GM21526 (cell line): ENCODE results near the gene CAMK2D.

Experiments used
- ATAC-seq: cut with Tn5 transposase; IDR thresholded peaks from one replicate; pipeline ENCODE4 v1.9.1; 2021; ENCODE audit warnings: moderate library complexity; ENCODE audit not compliant: unreplicated experiment, low FRiP score

The CAMK2D gene

DNA sequence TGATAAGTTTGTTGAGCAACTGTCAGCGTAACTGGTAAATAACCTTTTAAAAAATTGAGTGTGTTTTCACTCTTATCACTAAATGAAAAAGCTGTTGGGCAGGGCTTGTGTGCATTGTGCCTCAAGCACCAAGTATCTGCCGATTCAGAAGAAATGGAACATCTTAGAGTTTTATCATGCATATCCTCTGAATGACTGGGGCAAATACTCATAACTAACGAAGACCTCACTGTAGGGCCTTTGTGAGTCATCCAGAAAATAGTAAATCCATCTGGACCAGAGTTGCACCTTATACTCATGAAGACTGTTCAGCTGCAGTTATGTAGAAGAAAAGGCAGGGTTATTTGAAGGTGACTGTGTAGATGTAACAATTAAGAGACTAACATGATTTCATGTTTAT lies 222.1 kb downstream of the CAMK2D start:
- ATAC-seq = no peak

DNA sequence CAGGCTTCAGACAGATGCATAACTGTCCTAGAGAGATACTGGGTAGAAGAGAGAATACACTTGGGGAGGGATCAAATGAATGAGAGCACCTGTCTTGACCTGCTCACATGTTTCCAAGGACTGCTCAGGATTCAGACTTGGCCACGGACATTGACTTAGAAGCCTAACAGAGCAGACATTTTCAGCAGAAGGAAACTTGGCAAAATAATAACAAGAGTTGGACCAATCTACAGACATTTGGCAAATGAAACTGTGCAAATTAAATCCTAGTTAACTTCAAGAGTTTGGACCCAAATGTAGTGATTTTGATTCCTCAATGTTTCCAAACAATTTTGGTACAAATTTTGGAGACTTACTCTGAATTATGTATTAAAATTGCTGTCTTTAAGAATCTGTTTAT lies 223.9 kb downstream of the CAMK2D start:
- ATAC-seq = no peak

DNA sequence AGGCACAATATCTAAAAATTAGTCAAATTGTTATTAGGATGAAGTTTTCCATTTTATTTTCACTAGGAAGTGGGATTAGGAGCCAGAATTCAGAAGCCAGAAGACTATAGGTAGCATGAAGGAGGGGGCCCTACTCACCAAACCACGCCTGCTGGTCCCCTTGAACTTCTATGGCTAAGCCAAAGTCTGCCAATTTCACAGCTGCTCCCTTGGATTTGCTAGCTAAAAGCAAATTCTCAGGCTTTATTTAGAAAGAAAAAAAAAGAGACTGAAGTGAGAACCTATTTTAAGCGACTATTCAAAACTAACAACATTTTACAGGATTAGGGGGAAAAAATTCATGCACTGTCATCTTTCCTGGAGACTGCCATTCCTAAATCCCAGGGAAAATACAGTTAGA lies 224.3 kb downstream of the CAMK2D start:
- ATAC-seq = no peak

DNA sequence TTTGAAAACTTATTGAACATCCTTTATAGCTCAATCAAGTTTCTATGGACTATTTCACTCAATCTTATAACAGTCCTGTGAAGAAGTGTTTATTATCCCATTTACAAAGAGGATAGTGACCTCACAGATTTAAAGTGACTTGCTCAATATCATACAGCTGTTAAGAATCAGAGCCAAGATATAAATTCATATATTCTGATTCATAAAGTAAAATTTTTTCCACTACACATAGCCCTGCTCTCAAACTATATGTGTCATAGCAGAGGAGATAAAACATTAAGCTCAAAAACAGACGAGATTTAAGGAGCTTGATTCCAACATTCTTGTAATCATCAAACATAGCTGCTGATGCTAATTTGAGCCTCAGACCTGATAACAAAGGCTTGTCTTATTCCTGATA lies 226.8 kb downstream of the CAMK2D start:
- no peak for ATAC-seq

DNA sequence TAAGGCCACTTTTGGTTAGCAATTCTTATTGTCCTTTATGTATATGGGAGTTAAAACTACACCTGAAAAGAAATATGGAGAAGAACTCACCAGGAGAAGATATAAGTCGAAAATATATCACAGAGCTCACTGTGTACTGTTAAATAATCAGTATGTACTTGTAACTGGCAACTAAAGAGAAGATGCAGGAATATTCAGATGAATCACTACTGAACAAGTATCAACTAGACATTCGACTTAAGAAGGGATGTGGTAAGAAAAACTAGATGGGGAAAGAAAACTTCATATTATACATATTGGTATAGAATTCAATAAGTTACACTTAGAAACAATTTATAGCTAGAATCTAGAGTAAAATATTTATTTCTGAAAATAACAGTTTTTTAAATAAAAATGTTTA lies 230.0 kb downstream of the CAMK2D start:
- ATAC-seq = no peak

DNA sequence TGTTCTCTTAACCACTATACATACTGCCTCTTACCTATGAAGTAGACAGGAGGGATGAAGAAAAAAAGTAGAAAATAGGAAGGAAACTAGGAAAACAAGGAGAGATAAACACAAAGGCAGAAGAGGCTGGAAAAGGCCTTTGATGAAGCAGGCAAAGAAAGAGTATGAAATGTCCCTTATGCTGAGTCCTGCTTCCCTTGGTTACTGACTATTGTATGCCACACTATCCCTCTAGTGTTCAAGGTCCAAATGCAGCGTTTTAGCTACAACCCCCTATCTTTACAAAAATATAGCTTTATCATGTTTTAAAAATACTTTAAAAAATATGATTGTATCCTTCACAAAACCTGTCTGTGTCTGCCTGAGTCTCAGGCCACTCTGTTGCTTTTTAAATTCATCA lies 233.1 kb downstream of the CAMK2D start:
- no peak for ATAC-seq

DNA sequence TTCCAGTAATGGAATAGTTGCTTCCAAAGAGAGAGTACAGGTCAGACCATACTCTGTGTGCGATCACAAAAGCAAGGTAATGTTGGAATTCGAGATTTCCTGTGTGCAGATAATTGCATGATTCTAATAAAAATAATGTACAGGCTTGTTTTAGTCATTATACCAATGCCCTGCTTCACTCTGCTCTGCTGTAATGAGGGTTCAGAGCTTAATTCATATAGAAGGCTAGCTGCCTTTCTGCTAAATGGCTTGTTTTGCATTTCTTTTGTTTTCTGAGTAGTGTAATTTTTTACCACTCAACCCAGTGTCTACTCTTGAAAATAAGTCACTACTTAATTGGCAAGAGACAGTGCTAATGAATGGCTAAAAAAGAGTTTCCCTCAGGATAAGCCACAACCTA lies 236.0 kb downstream of the CAMK2D start:
- ATAC-seq = no peak

DNA sequence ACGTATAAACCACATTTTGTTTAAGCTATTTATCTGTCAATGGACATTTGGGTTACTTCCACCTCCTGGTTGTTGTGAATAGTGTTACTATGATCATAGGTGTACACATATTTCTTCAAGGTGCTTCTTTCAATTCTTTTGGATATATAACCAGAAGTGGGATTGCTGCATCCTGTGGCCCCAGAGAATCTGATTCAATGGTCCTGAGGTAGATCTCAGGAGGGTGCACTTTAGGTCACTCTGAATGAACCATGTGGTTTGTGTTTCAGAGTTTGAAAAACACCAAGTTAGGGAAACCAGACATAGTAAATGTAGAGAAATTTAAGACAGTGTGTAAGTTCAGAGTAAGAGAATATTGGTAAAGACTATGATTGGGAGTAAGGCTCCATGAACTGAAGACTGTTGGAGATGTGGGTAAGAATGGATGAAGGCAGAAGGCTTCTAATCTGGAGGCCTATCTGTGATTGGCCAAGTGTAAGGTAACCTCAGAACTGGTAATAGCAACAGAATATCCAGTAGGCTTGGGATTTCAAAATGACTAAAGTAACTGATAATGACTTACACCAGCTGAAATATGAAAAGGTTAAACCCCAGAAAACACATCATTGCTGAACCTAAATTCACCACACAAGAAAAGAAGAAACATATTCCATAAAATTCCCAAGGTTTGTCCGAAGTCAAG lies 236.9 kb downstream of the CAMK2D start:
- ATAC-seq = peak; percentile 33

DNA sequence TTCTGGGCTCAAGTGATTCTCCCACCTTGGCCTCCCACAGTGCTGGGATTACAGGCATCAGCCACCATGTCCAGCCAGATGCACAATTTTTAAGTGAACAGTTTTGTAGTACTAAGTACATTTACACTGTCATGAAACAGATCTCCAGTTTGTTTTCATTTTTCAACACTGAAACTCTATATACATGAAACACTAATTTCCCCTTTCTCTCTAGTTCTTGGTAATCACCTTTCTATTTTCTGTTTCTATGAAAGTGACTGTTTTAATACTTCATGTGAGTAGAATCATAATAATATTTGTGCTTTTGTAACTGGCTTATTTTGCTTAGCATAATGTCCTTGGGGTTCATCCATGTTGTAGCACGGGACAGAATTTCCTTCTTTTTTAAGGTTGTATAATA lies 237.4 kb downstream of the CAMK2D start:
- ATAC-seq = peak; percentile 93

DNA sequence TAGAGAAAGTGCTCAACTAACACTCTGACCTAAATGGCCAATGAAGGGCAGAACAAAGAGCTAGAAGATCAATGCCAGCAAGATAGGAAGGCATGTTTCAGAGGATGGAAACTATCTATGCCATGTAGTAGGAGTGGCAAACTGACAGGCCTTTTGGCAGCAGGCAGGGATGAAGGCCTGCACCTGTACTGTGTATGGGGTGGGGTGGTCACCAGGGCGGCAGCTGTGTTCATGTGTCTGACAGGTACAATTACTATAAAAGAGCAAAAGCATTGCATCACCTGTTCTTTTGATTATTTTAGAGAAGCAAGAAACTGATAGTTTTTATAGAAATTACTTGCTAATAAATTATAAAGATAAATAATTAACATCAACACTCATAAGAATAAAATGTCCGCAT lies 239.1 kb downstream of the CAMK2D start:
- ATAC-seq = no peak

DNA sequence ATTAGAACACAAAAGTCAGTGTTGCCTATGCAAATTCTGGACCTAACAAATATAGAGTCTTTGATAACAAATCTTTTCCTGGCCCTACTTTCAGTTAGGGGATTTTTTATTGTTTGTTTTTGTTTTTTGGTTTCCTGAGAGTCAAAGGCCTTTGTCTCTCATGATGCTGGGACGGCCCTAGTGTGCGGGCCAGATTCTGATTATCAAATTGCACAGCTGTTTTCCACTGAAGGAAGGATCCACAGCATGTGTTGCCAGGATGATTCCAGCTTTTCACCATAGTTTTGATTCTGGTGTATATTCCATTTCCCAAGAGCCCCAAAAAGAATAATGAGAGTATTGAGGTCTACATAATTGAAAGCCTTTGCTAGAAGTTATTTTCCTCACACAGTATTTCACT lies 248.2 kb downstream of the CAMK2D start:
- ATAC-seq = no peak

DNA sequence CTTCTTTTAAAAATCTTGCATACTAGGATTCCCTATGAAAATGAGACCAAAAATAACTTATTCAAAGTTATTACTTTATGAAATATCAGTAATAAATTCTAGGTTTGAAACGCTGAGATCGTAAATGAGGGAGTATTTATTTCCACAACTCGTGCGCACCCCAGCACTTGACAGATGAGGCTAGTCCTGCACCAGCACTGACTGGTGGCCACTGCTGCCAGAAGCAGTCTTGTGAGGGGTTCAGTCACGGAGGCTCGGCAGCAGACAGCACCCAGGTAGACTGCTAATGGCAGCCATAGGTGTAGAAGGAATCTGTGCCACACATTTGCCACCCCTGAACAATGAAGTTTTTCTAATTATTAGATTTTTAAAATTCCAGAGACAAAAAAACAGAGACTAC lies 248.7 kb downstream of the CAMK2D start:
- ATAC-seq = no peak

DNA sequence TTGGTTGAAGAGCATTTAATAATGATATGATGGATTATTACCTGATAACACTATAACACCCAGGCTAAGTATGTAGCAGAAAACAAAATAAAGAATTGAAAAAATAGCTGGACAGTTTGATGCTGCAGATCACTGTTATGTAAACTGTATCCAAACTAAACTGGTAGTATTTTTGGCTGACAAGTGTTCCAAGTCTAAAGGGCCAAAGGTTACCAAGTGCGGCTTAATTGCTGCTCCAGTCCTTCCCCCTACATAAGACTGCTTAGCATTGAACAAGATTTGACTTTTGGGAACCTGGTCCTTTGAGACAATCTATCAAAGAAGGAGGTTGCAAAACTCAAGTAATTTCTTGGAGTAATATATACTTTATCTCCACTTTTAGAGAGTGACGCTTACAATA lies 249.6 kb downstream of the CAMK2D start:
- no peak for ATAC-seq

DNA sequence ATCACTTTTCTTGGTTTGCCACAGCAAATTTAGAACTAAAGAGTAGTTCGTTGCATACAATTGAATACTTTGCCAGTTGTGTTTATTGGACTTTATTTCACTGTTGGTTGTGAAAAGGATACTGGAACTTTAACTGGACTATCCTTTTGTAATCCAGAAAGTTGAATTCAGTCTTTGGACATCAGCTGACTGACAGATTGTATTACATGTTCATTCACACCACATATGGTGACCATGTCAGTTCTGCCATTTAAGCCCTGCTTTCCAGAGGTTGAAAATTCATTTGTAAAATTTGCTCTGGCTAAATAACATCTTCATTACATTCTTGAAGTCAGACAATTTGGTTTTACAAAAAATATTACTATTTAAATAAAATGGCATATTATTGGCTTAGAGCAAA lies 251.7 kb downstream of the CAMK2D start:
- no peak for ATAC-seq

DNA sequence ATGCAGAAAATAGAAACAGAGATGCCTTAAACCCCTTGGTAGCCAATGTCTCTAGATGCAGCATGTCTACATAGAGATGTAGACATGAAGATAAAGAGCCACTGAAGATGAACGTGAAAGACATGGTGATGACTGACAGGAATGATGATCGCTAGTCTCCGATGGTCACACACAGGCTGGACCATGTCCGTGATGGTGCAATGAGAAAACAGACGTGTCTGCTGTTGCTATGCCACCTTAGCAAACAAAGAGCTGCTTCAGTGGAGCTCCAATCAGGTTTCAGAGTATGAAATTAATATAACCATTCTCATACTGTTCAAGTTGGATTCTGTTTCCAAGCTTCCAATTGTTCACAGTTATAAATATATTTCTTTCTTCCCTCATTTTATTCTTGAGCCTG lies 256.5 kb downstream of the CAMK2D start:
- ATAC-seq = no peak

DNA sequence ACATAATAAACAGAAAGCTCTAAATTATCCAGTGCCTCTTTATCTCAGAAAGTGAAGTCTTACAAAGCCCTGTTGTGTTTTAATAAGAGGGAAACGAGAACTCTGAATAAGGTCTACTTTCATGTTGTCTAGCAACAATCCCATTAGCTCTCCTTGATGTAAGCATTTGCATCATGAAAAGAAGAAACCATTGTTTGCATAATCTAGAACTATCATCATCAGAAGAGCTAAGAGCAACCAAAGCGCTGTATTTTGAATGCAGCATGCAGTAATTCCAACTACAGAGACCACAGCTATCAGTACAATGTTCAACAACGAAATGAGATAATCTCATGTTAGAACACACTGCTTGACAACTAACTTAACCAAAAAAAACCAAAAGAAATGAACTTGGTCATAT lies 257.1 kb downstream of the CAMK2D start:
- no peak for ATAC-seq

DNA sequence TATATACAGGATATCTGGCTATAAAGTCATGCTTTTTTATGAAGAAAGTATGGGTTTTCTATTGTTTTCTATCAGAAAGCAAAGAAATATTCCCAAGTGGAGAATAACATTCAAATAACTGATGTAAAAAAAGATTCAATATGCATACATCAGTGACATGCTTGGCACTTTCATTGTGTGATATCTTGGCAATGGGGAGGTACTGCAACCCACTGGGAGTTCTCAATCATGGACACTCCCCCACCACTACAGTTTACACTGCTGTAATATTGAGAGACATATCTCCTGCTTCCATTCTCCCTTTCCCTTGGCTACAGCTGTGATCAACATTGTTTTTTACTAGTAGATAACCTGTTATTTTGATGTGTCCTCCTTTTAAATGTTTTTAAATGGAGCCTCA lies 257.8 kb downstream of the CAMK2D start:
- no peak for ATAC-seq

DNA sequence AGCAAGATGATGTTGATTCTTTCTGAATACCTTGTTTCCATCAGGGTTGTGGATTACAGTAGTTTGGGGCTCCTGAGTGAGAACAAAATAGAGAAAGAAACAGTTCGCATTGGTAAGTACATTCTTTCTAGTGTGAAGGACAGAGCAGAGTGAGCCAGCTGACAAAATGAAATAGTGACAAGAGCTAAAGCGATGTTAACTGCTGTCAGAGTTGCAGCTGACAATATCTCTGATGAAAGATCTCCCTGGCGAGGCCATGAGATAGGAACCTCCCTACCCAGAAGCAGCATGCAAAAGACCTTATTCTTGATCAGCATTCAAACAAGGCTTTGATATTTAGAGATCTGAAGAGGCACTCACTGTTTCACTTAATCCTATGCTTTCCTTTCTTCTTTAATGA lies 258.6 kb downstream of the CAMK2D start:
- ATAC-seq = no peak

DNA sequence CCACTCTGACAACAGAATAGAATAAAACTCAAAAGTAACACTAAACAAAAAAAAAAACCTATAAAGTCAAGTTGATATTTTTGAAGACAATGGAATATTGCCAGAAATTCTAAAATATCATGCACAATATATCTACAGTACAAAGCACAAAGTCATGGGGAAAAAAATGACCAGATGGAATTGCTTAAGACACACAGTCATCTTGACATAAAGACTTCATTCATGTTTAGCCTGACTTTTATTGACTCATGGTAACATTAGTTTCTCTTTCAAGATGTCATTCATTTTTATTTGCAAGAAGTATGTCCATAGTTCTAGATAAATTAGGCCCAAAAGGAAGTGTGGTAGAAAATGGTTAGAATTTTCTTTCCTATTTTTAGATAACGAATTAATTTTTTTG lies 259.1 kb downstream of the CAMK2D start:
- no peak for ATAC-seq

DNA sequence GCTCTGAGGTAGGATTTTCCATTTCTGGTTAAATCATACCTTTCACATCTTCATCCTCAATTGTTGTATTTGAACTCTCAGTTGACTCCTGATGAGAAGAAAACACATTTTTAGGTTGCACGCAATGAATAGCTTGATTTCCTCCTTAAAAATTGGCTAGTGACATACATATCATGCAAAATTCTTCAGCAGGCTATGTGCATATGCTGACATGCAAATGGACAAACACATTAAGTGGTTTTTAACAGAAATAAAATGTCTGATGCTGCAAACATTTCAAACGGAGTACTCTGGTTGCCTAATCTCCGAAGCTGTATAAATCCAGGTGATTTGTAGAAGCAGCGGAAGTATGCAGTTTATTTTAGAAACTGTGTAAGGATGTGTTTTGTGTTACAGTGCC lies 261.1 kb downstream of the CAMK2D start:
- no peak for ATAC-seq

DNA sequence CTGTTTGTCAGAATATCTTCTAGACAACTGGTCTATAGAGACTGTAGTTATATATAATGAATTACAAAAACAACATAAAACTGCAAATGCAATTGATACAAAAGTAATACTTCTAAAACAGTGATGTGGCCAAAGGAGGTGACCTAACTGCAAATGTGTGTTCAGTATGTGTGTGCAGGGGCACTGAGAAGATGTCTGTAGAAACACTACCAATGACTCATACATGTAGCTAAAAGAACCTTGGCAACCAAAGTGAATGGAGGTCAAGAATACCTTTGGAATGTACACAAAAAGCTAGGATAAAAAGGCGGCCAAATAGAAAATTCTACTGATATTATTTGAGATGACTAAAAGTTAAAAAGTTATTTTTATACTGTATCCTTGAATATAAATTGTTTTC lies 261.8 kb downstream of the CAMK2D start:
- ATAC-seq = no peak

DNA sequence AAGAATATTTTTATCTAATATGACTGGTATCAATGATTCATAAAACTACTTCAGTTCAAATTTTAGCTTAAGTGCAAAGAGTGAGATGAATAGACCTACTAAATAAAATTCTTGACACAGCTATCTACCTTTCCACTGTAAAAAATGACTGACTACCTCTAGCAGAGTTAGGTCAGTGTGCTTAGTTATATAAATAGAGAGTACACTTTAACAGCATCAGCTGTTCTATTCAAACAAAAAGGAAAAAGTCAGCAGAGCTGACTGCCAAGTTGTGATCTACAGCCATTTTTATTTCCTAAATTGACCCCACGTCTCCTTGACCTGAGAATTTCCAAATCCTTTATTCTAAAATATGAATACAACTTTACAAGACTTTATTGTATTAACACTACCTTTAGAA lies 262.4 kb downstream of the CAMK2D start:
- no peak for ATAC-seq
